Neural progenitor cell (in vitro differentiated cells): ENCODE data around the gene FNIP1. TPM values are rescaled to one million over a fixed set of nuclear protein-coding genes. Genes with fewer than 3 reads are reported as not detected.
"Not testable (repeated sequence)": the region's sequence is repeated elsewhere in the genome, so short reads cannot be mapped to it uniquely, and the experiment has no call there.

ENCODE experiments used
- DNase-seq: peaks from one replicate; pipeline ENCODE4 v3.0.0-alpha.2; 2016; ENCODE audit warnings: low spot score
- H2AFZ ChIP-seq: fragments of 200-600 bp; sonication (generic); replicated peaks from 2 replicates; pipeline ENCODE4 v1.6.1; 2016; ENCODE audit warnings: antibody characterized with exemption
- H3F3A ChIP-seq: fragments of 200-600 bp; sonication (generic); 2 replicates; pipeline ENCODE4 v1.6.1; 2016; ENCODE audit warnings: antibody characterized with exemption, low read depth
- H3K27ac ChIP-seq: fragments of 200-600 bp; sonication (generic); 2 replicates; pipeline ENCODE4 v1.5.1; 2016; ENCODE audit warnings: mild to moderate bottlenecking
- H3K27me3 ChIP-seq: fragments of 200-600 bp; sonication (generic); 2 replicates; pipeline ENCODE4 v1.6.1; 2016; ENCODE audit warnings: mild to moderate bottlenecking, moderate library complexity
- H3K36me3 ChIP-seq: fragments of 200-600 bp; sonication (generic); 2 replicates; pipeline ENCODE4 v1.5.1; 2016
- H3K4me1 ChIP-seq: fragments of 200-600 bp; sonication (generic); 2 replicates; pipeline ENCODE4 v1.6.1; 2016; ENCODE audit warnings: mixed run types
- H3K4me2 ChIP-seq: fragments of 200-600 bp; sonication (generic); 2 replicates; pipeline ENCODE4 v1.6.1; 2016
- H3K4me3 ChIP-seq: fragments of 200-600 bp; sonication (generic); 2 replicates; pipeline ENCODE4 v1.5.1; 2016
- H3K79me2 ChIP-seq: fragments of 200-600 bp; sonication (generic); 2 replicates; pipeline ENCODE4 v1.6.1; 2016; ENCODE audit warnings: low read depth
- H3K9ac ChIP-seq: fragments of 200-600 bp; sonication (generic); 2 replicates; pipeline ENCODE4 v1.6.1; 2016
- H3K9me3 ChIP-seq: fragments of 200-600 bp; sonication (generic); 2 replicates; pipeline ENCODE4 v1.5.1; 2016; ENCODE audit warnings: low read depth
- H4K20me1 ChIP-seq: fragments of 200-600 bp; sonication (generic); 2 replicates; pipeline ENCODE4 v1.6.1; 2016; ENCODE audit warnings: low read depth
- H3K27ac Mint-ChIP-seq: 3 replicates; pipeline ENCODE4 v1.8.0; 2021; ENCODE audit warnings: mixed read lengths
- H3K27me3 Mint-ChIP-seq: 2 replicates; pipeline ENCODE4 v1.8.0; 2022; ENCODE audit warnings: low read depth, mild to moderate bottlenecking, inconsistent platforms, moderate library complexity, mixed read lengths; ENCODE audit not compliant: insufficient read depth
- H3K36me3 Mint-ChIP-seq: 3 replicates; pipeline ENCODE4 v1.8.0; 2021; ENCODE audit warnings: mixed read lengths
- H3K4me1 Mint-ChIP-seq: 3 replicates; pipeline ENCODE4 v1.8.0; 2021; ENCODE audit warnings: mixed read lengths
- H3K4me3 Mint-ChIP-seq: 3 replicates; pipeline ENCODE4 v1.8.0; 2021; ENCODE audit warnings: mild to moderate bottlenecking, moderate library complexity, mixed read lengths
- H3K9me3 Mint-ChIP-seq: 3 replicates; pipeline ENCODE4 v1.8.0; 2020; ENCODE audit warnings: mixed read lengths
- CTCF ChIP-seq: fragments of 200-600 bp; sonication (generic); IDR thresholded peaks from 2 replicates; pipeline ENCODE4 v1.5.1; 2017; ENCODE audit warnings: antibody characterized with exemption, mild to moderate bottlenecking
- EZH2 ChIP-seq: fragments of 200-600 bp; sonication (generic); IDR thresholded peaks from 2 replicates; pipeline ENCODE4 v1.6.1; 2017; ENCODE audit warnings: antibody characterized with exemption, mild to moderate bottlenecking, moderate library complexity
- EZH2phosphoT487 ChIP-seq: fragments of 200-600 bp; sonication (generic); IDR thresholded peaks from 2 replicates; pipeline ENCODE4 v1.6.1; 2017; ENCODE audit warnings: antibody characterized with exemption
- total RNA-seq: library from RNA; depleted of rRNA; stranded (reverse); fragments of >200 nt; gene quantifications from 2 replicates; pipeline ENCODE4 v1.2.3, GENCODE V29; 2015; ENCODE audit warnings: low replicate concordance

The FNIP1 gene
- total RNA-seq, 1 donor from 2014 or later, result 44.4 TPM

GRCh38 chr5:131745155-131745554 lies 51.7 kb downstream of the FNIP1 start:
- Histone ChIP-seq H3K9me3 (no peaks in the 10 kb centered on the region), H3K4me3 (no peak overlapping the region), H3K4me1 (no peaks in the 10 kb centered on the region), H3K79me2 (no peaks in the 10 kb centered on the region), H3K9ac (no peak overlapping the region), H3K27me3 (no peaks in the 10 kb centered on the region), H3K36me3 (peaks cover 9% of the 10 kb centered on the region), H3F3A (no peaks in the 10 kb centered on the region), H3K27ac (no peak overlapping the region), H3K4me2 (no peak overlapping the region), H2AFZ (no peak overlapping the region), H4K20me1 (no peaks in the 10 kb centered on the region)
- Mint-ChIP-seq H3K9me3 (no peaks in the 10 kb centered on the region), H3K4me3 (no peak overlapping the region), H3K4me1 (peaks cover 4% of the 10 kb centered on the region), H3K27me3 (no peaks in the 10 kb centered on the region), H3K36me3 (peaks cover 11% of the 10 kb centered on the region), H3K27ac (no peak overlapping the region)
- TF ChIP-seq EZH2phosphoT487 (no peak), EZH2 (no peak), CTCF (no peak)
- DNase-seq, result no peak

- Histone ChIP-seq H3K4me3 (no peak overlapping the region), H3K79me2 (no peaks in the 10 kb centered on the region), H3K4me2 (no peak overlapping the region), H2AFZ (no peak overlapping the region), H3K9ac (no peak overlapping the region), H3K27ac (no peak overlapping the region), H3K9me3 (no peaks in the 10 kb centered on the region), H3K4me1 (no peaks in the 10 kb centered on the region), H3K27me3 (no peaks in the 10 kb centered on the region), H3F3A (no peaks in the 10 kb centered on the region), H4K20me1 (no peaks in the 10 kb centered on the region), H3K36me3 (peaks cover 11% of the 10 kb centered on the region)
- Mint-ChIP-seq H3K27me3 (no peaks in the 10 kb centered on the region), H3K4me1 (peaks cover 4% of the 10 kb centered on the region), H3K9me3 (no peaks in the 10 kb centered on the region), H3K4me3 (no peak overlapping the region), H3K36me3 (peaks cover 14% of the 10 kb centered on the region), H3K27ac (no peak overlapping the region)
- DNase-seq, result no peak
- no peak for TF ChIP-seq EZH2phosphoT487
- no peak for TF ChIP-seq EZH2
- TF ChIP-seq CTCF, result no peak
Observed at GRCh38 chr5:131740477-131740876, 56.3 kb downstream of the FNIP1 start.

GRCh38 chr5:131735393-131735792 lies 61.4 kb downstream of the FNIP1 start:
- Histone ChIP-seq H3F3A (no peaks in the 10 kb centered on the region), H3K4me3 (no peak overlapping the region)

GRCh38 chr5:131734939-131735338 lies 61.9 kb downstream of the FNIP1 start:
- H3F3A ChIP-seq, DNase-seq, H2AFZ ChIP-seq, H3K27ac Mint-ChIP-seq, H3K27ac ChIP-seq, H3K27me3 Mint-ChIP-seq, H4K20me1 ChIP-seq, H3K79me2 ChIP-seq, H3K4me2 ChIP-seq, H3K9me3 Mint-ChIP-seq, H3K36me3 ChIP-seq, H3K4me1 ChIP-seq, H3K4me3 Mint-ChIP-seq, H3K4me1 Mint-ChIP-seq, H3K9me3 ChIP-seq, H3K4me3 ChIP-seq, H3K9ac ChIP-seq, H3K27me3 ChIP-seq: not testable (repeated sequence)
- H3K36me3 Mint-ChIP-seq, result peaks cover 15% of the 10 kb centered on the region

More at GRCh38 chr5:131735393-131735792, 61.4 kb downstream of the FNIP1 start:
- no peak overlapping the region for H2AFZ ChIP-seq
- no peak overlapping the region for H3K4me2 ChIP-seq
- no peaks in the 10 kb centered on the region for H3K79me2 ChIP-seq
- H3K27ac Mint-ChIP-seq, result no peak overlapping the region
- peaks cover 15% of the 10 kb centered on the region for H3K36me3 Mint-ChIP-seq
- no peaks in the 10 kb centered on the region for H3K4me1 Mint-ChIP-seq
- no peaks in the 10 kb centered on the region for H3K27me3 ChIP-seq
- no peaks in the 10 kb centered on the region for H3K9me3 ChIP-seq
- H3K4me3 Mint-ChIP-seq, result no peak overlapping the region
- peaks cover 3% of the 10 kb centered on the region for H3K36me3 ChIP-seq
- H3K27me3 Mint-ChIP-seq, result no peaks in the 10 kb centered on the region
- TF ChIP-seq CTCF (no peak), EZH2phosphoT487 (no peak), EZH2 (no peak)
- H3K4me1 ChIP-seq, result no peaks in the 10 kb centered on the region
- H3K9ac ChIP-seq, result no peak overlapping the region
- no peak for DNase-seq
- H3K9me3 Mint-ChIP-seq, result peaks cover 8% of the 10 kb centered on the region
- no peak overlapping the region for H3K27ac ChIP-seq
- H4K20me1 ChIP-seq, result no peaks in the 10 kb centered on the region

- not testable (repeated sequence) for H3K27ac Mint-ChIP-seq, H3K4me3 ChIP-seq, H3K4me1 ChIP-seq, H3F3A ChIP-seq, H3K4me1 Mint-ChIP-seq, H3K9ac ChIP-seq, H3K9me3 ChIP-seq, DNase-seq, H4K20me1 ChIP-seq, H3K27me3 Mint-ChIP-seq, H3K4me3 Mint-ChIP-seq, H3K79me2 ChIP-seq, H3K36me3 ChIP-seq, H3K4me2 ChIP-seq, H3K27ac ChIP-seq, H3K27me3 ChIP-seq, H2AFZ ChIP-seq
- H3K9me3 Mint-ChIP-seq, result peaks cover 40% of the 10 kb centered on the region
- peaks cover 47% of the 10 kb centered on the region for H3K36me3 Mint-ChIP-seq
Observed at GRCh38 chr5:131729292-131729691, 67.5 kb downstream of the FNIP1 start.

GRCh38 chr5:131724089-131724488 lies 72.7 kb downstream of the FNIP1 start:
- not testable (repeated sequence) for H3K27ac Mint-ChIP-seq, H4K20me1 ChIP-seq, H3K9ac ChIP-seq, H2AFZ ChIP-seq, H3K27me3 ChIP-seq, H3K4me1 Mint-ChIP-seq, H3K27ac ChIP-seq, H3K9me3 ChIP-seq, DNase-seq, H3K79me2 ChIP-seq, H3K4me3 Mint-ChIP-seq, H3K4me3 ChIP-seq, H3K27me3 Mint-ChIP-seq, H3K4me2 ChIP-seq, H3K36me3 ChIP-seq, H3K4me1 ChIP-seq, H3F3A ChIP-seq
- H3K9me3 Mint-ChIP-seq, result peaks cover 37% of the 10 kb centered on the region
- H3K36me3 Mint-ChIP-seq, result peaks cover 54% of the 10 kb centered on the region
